Astrocyte of the spinal cord (primary cell): ENCODE data around the gene TMEFF2.
"Not testable (repeated sequence)": the region's sequence is repeated elsewhere in the genome, so short reads cannot be mapped to it uniquely, and the experiment has no call there.

Experiments
- DNase-seq: peaks from one replicate; pipeline ENCODE4 v3.0.0; 2011; ENCODE audit warnings: low read depth, low spot score
- H3K4me3 ChIP-seq: 2 replicates; pipeline ENCODE4 v1.5.1; 2011; ENCODE audit warnings: low read depth, mild to moderate bottlenecking, low read length, moderate library complexity
- in situ Hi-C: cut with HindIII; loops from 2 replicates; pipeline ENCODE4 v1.10.0; 2017; ENCODE audit warnings: low sequenced_read_pairs
- TF ChIP-seq, protein P1 (sequence below): IDR thresholded peaks from 2 replicates; pipeline ENCODE4 v1.5.1; 2012; ENCODE audit warnings: low read depth, mild to moderate bottlenecking, low read length, inconsistent platforms

TMEFF2 gene

GRCh38 chr2:192140236-192140839 lies 54.4 kb downstream of the TMEFF2 start:
- TF ChIP-seq, protein P1, sequence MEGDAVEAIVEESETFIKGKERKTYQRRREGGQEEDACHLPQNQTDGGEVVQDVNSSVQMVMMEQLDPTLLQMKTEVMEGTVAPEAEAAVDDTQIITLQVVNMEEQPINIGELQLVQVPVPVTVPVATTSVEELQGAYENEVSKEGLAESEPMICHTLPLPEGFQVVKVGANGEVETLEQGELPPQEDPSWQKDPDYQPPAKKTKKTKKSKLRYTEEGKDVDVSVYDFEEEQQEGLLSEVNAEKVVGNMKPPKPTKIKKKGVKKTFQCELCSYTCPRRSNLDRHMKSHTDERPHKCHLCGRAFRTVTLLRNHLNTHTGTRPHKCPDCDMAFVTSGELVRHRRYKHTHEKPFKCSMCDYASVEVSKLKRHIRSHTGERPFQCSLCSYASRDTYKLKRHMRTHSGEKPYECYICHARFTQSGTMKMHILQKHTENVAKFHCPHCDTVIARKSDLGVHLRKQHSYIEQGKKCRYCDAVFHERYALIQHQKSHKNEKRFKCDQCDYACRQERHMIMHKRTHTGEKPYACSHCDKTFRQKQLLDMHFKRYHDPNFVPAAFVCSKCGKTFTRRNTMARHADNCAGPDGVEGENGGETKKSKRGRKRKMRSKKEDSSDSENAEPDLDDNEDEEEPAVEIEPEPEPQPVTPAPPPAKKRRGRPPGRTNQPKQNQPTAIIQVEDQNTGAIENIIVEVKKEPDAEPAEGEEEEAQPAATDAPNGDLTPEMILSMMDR: no peak
- in situ Hi-C loops: no loop called here
- no peak for DNase-seq
- H3K4me3 ChIP-seq: no peak overlapping the region

DNA sequence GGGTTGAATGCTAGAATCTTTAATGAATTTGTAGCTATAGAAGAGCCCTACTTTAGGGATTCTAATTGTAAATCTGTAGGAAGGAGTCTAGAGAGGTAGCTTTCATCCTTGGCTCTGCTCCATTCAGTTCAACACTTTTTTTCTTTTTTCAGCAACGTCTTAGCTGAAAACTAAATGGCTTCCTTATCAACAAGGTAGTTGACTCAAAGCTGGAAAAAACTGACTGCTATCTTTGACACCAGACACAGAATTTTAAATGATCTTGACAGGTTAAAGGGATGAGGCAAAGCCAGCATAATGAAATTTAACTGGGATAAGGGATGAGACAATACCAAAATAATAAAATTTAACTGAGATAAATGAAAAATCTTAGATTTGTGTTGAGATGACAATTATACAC lies 54.9 kb downstream of the TMEFF2 start:
- no peak for DNase-seq
- in situ Hi-C loops: no loop called here
- TF ChIP-seq, protein P1: no peak
- no peak overlapping the region for H3K4me3 ChIP-seq

- in situ Hi-C loops: no loop called here
- TF ChIP-seq, protein P1: no peak
- no peak overlapping the region for H3K4me3 ChIP-seq
- no peak for DNase-seq
These were observed 57.3 kb downstream of the TMEFF2 start for GRCh38 chr2:192137451-192137850.

- DNase-seq, H3K4me3 ChIP-seq, in situ Hi-C loops: not testable (repeated sequence)
These were observed 62.1 kb downstream of the TMEFF2 start for GRCh38 chr2:192132604-192133003.

DNA sequence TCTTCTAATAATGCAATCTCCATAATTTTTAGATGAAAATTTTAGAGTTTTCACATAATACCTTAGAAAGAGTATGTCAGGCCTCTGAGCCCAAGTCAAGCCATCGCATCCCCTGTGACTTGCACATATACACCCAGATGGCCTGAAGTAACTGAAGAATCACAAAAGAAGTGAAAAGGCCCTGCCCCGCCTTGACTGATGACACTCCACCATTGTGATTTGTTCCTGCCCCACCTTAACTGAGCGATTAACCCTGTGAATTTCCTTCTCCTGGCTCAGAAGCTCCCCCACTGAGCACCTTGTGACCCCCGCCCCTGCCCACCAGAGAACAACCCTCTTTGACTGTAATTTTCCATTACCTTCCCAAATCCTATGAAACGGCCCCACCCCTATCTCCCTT lies 64.4 kb downstream of the TMEFF2 start:
- in situ Hi-C loops, H3K4me3 ChIP-seq, DNase-seq: not testable (repeated sequence)

- TF ChIP-seq, protein P1: no peak
- no peak overlapping the region for H3K4me3 ChIP-seq
- DNase-seq: no peak
- in situ Hi-C loops: no loop called here
These were observed 66.1 kb downstream of the TMEFF2 start for GRCh38 chr2:192128655-192129054.

DNA sequence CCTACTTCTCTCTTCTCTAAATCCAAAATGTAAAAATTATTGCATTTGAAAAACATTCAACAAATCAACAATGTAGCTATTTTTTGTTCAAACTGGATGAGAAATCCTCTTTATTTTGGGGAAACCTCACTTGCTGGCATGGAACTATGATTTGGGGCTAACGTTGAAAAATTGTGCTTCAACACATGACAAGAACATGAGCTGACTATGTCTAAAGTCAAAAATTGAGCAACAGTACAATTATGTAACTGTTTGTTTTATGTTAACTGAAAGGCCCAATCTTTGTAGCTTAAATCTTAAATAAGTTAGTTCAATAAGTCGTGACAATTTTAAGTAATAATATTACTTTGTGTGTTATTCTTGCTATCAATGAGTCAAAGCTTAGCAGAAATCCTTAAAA lies 67.3 kb downstream of the TMEFF2 start:
- TF ChIP-seq, protein P1: no peak
- no peak overlapping the region for H3K4me3 ChIP-seq
- DNase-seq: no peak
- in situ Hi-C loops: no loop called here

GRCh38 chr2:192126912-192127311 lies 67.8 kb downstream of the TMEFF2 start:
- TF ChIP-seq, protein P1: no peak
- DNase-seq: no peak
- in situ Hi-C loops: no loop called here
- no peak overlapping the region for H3K4me3 ChIP-seq
